NK-92 treated with Interleukin-12 subunit alpha and Interleukin-12 subunit beta, amount 100 ng/mL, for 24 hours (cell line): ENCODE results near the gene CIP2A.

ENCODE experiments used
- DNase-seq: peaks from one replicate; lab custom pipeline; 2025; lab: John Stamatoyannopoulos, UW

CIP2A gene

GRCh38 chr3:108562565-108562964 is 26.7 kb downstream of the CIP2A start:
- DNase-seq, result no peak

GRCh38 chr3:108555966-108556581 is 33.2 kb downstream of the CIP2A start:
- no peak for DNase-seq

- no peak for DNase-seq
These were observed 34.2 kb downstream of the CIP2A start for GRCh38 chr3:108554913-108555571.

GRCh38 chr3:108554229-108554628 is 35.0 kb downstream of the CIP2A start:
- no peak for DNase-seq

GRCh38 chr3:108552267-108553159 is 36.7 kb downstream of the CIP2A start:
- no peak for DNase-seq

- DNase-seq, result no peak
These were observed 40.4 kb downstream of the CIP2A start for GRCh38 chr3:108548886-108549285.

GRCh38 chr3:108548304-108548703 is 40.9 kb downstream of the CIP2A start:
- no peak for DNase-seq

- no peak for DNase-seq
These were observed 42.5 kb downstream of the CIP2A start for GRCh38 chr3:108546692-108547091.

- DNase-seq, result no peak
These were observed 43.0 kb downstream of the CIP2A start for GRCh38 chr3:108546247-108546646.

- no peak for DNase-seq
These were observed 51.2 kb downstream of the CIP2A start for GRCh38 chr3:108538083-108538482.

GRCh38 chr3:108528459-108529252 is 60.6 kb downstream of the CIP2A start:
- DNase-seq, result no peak

- no peak for DNase-seq
These were observed 61.4 kb downstream of the CIP2A start for GRCh38 chr3:108527817-108528216.

GRCh38 chr3:108527109-108527508 is 62.1 kb downstream of the CIP2A start:
- DNase-seq, result no peak

- DNase-seq, result no peak
These were observed 63.3 kb downstream of the CIP2A start for GRCh38 chr3:108525971-108526370.

GRCh38 chr3:108525256-108525655 is 64.0 kb downstream of the CIP2A start:
- DNase-seq, result no peak

GRCh38 chr3:108524537-108524936 is 64.7 kb downstream of the CIP2A start:
- DNase-seq, result no peak

- no peak for DNase-seq
These were observed 70.3 kb downstream of the CIP2A start for GRCh38 chr3:108518895-108519294.

- DNase-seq, result no peak
These were observed 72.4 kb downstream of the CIP2A start for GRCh38 chr3:108516881-108517280.

- DNase-seq, result no peak
These were observed 75.3 kb downstream of the CIP2A start for GRCh38 chr3:108513961-108514360.

GRCh38 chr3:108512671-108513070 is 76.6 kb downstream of the CIP2A start:
- no peak for DNase-seq

GRCh38 chr3:108511490-108511889 is 77.7 kb downstream of the CIP2A start:
- no peak for DNase-seq

- DNase-seq, result no peak
These were observed 78.2 kb downstream of the CIP2A start for GRCh38 chr3:108511055-108511454.
